PC-3 (cell line): ENCODE data around the gene KIF17.

ENCODE experiments used
- CTCF ChIP-seq: fragments of 300-600 bp; sonication (generic); conservative IDR thresholded peaks from 2 replicates; pipeline ENCODE4 v1.5.1; 2017; ENCODE audit warnings: antibody characterized with exemption, low read depth, mild to moderate bottlenecking, low read length
- EZH2 ChIP-seq: fragments of 300-600 bp; sonication (generic); IDR thresholded peaks from one replicate; pipeline ENCODE4 v1.6.1; 2017; ENCODE audit warnings: antibody characterized with exemption, mild to moderate bottlenecking, low read length; ENCODE audit not compliant: unreplicated experiment
- EZH2phosphoT487 ChIP-seq: fragments of 300-600 bp; sonication (generic); IDR thresholded peaks from 2 replicates; pipeline ENCODE4 v1.6.1; 2018; ENCODE audit warnings: mild to moderate bottlenecking, antibody characterized with exemption, low read length, borderline replicate concordance

GRCh38 chr1:20691872-20692271, 25.9 kb downstream of the KIF17 start:
- no peak for TF ChIP-seq CTCF
- TF ChIP-seq EZH2 = no peak
- TF ChIP-seq EZH2phosphoT487 = no peak
